Neutrophil (primary cell): Measurements from ENCODE around the gene OAT.

Source experiments
- H3K27ac ChIP-seq: fragments of 200-600 bp; sonication (generic); 2 replicates; pipeline ENCODE4 v1.5.1; 2016; ENCODE audit warnings: mild to moderate bottlenecking, moderate library complexity
- H3K27me3 ChIP-seq: fragments of 200-600 bp; sonication (generic); 2 replicates; pipeline ENCODE4 v1.6.0; 2016; ENCODE audit warnings: mild to moderate bottlenecking
- H3K36me3 ChIP-seq: fragments of 200-600 bp; sonication (generic); 2 replicates; pipeline ENCODE4 v1.5.1; 2017
- H3K4me1 ChIP-seq, 2 experiments: fragments of 200-600 bp in 1 of 2; sonication (generic) in 1 of 2; 1 replicate in 1 of 2; 2 replicates in 1 of 2; pipeline versions ENCODE4 v1.5.1 to v1.6.1; 2013 to 2016; ENCODE audit warnings: low read depth in 1 of 2, low read length in 1 of 2, mild to moderate bottlenecking in 1 of 2, moderate library complexity in 1 of 2; ENCODE audit not compliant: control insufficient read depth in 1 of 2, insufficient read depth in 1 of 2
- H3K4me3 ChIP-seq, 2 experiments: fragments of 200-600 bp in 1 of 2; sonication (generic) in 1 of 2; 1 replicate in 1 of 2; 2 replicates in 1 of 2; pipeline ENCODE4 v1.5.1; 2013 to 2016; ENCODE audit warnings: low read depth in 1 of 2, low read length in 1 of 2, mild to moderate bottlenecking in 1 of 2, moderate library complexity in 1 of 2
- H3K9me3 ChIP-seq: fragments of 200-600 bp; sonication (generic); 2 replicates; pipeline ENCODE4 v1.5.1; 2016
- CTCF ChIP-seq: fragments of 200-600 bp; sonication (generic); IDR thresholded peaks from 2 replicates; pipeline ENCODE4 v1.5.1; 2016; ENCODE audit warnings: antibody characterized with exemption

The OAT gene

GRCh38 chr10:124414076-124414475 is 4.6 kb downstream of the OAT start:
- Histone ChIP-seq H3K27me3 (peaks cover under 1% of the 10 kb centered on the region), H3K4me3 (no peak overlapping the region), H3K36me3 (peaks cover 6% of the 10 kb centered on the region), H3K4me1 (peaks cover 9 to 23% of the 10 kb centered on the region in 2 experiments), H3K9me3 (no peaks in the 10 kb centered on the region), H3K27ac (no peak overlapping the region)
- TF ChIP-seq CTCF = no peak

- Histone ChIP-seq H3K9me3 (no peaks in the 10 kb centered on the region), H3K27me3 (no peaks in the 10 kb centered on the region), H3K27ac (no peak overlapping the region), H3K4me1 (peaks cover 0 to 8% of the 10 kb centered on the region in 2 experiments), H3K36me3 (peaks cover 39% of the 10 kb centered on the region), H3K4me3 (no peak overlapping the region)
- no peak for TF ChIP-seq CTCF
Observed at GRCh38 chr10:124409696-124410095, 9.0 kb downstream of the OAT start.

- Histone ChIP-seq H3K4me1 (peaks cover 0 to 8% of the 10 kb centered on the region in 2 experiments), H3K36me3 (peaks cover 53% of the 10 kb centered on the region), H3K27ac (no peak overlapping the region), H3K9me3 (no peaks in the 10 kb centered on the region), H3K27me3 (no peaks in the 10 kb centered on the region), H3K4me3 (no peak overlapping the region)
- no peak for TF ChIP-seq CTCF
Observed at GRCh38 chr10:124408357-124408756, 10.4 kb downstream of the OAT start.

- Histone ChIP-seq H3K4me1 (peaks cover 0 to 8% of the 10 kb centered on the region in 2 experiments), H3K4me3 (no peak overlapping the region), H3K9me3 (no peaks in the 10 kb centered on the region), H3K27me3 (no peaks in the 10 kb centered on the region), H3K36me3 (peaks cover 62% of the 10 kb centered on the region), H3K27ac (no peak overlapping the region)
- TF ChIP-seq CTCF = no peak
Observed at GRCh38 chr10:124407456-124407855, 11.3 kb downstream of the OAT start.

GRCh38 chr10:124403548-124403947 is 15.2 kb downstream of the OAT start:
- Histone ChIP-seq H3K4me3 (no peak overlapping the region), H3K9me3 (no peaks in the 10 kb centered on the region), H3K27me3 (no peaks in the 10 kb centered on the region), H3K36me3 (peaks cover 82% of the 10 kb centered on the region), H3K4me1 (no peaks in the 10 kb centered on the region), H3K27ac (no peak overlapping the region)
- TF ChIP-seq CTCF = no peak

- Histone ChIP-seq H3K27ac (no peak overlapping the region), H3K9me3 (no peaks in the 10 kb centered on the region), H3K36me3 (peaks cover 81% of the 10 kb centered on the region), H3K4me3 (no peak overlapping the region), H3K27me3 (no peaks in the 10 kb centered on the region), H3K4me1 (no peaks in the 10 kb centered on the region)
- TF ChIP-seq CTCF = no peak
Observed at GRCh38 chr10:124402273-124402672, 16.4 kb downstream of the OAT start.
